ENCODE data around the gene KCTD16. TPM values are rescaled to one million over a fixed set of nuclear protein-coding genes. Genes with fewer than 3 reads are reported as not detected.
A peak's percentile ranks its signal among the peaks of the same experiment; 100 is the strongest.

The KCTD16 gene
- total RNA-seq, 1 donor, result 3.0 TPM

- no peak for DNase-seq (ENCODE audit: low read depth)
- no peak for TF ChIP-seq CTCF (IDR thresholded peaks at IDR 0.05; ENCODE audit: insufficient read depth, low read depth, low read length)
Measured at GRCh38 chr5:144367991-144368390, 197.3 kb downstream of the KCTD16 start.

GRCh38 chr5:144368556-144368955, 197.9 kb downstream of the KCTD16 start:
- peak; percentile 4 for DNase-seq (ENCODE audit: low read depth)
- TF ChIP-seq CTCF (IDR thresholded peaks at IDR 0.05; ENCODE audit: insufficient read depth, low read depth, low read length), result no peak
- no peak overlapping the region for H3K4me3 ChIP-seq (ENCODE audit: low read depth, low read length)

More at GRCh38 chr5:144367991-144368390, 197.3 kb downstream of the KCTD16 start:
- no peak overlapping the region for H3K4me3 ChIP-seq (ENCODE audit: low read depth, low read length)

- no peak overlapping the region for H3K4me3 ChIP-seq (ENCODE audit: low read depth, low read length)
- no peak for DNase-seq (ENCODE audit: low read depth)
- TF ChIP-seq CTCF (IDR thresholded peaks at IDR 0.05; ENCODE audit: insufficient read depth, low read depth, low read length), result no peak
Measured at GRCh38 chr5:144369006-144369405, 198.3 kb downstream of the KCTD16 start.

- TF ChIP-seq CTCF (IDR thresholded peaks at IDR 0.05; ENCODE audit: insufficient read depth, low read depth, low read length), result no peak
- DNase-seq (ENCODE audit: low read depth), result no peak
- H3K4me3 ChIP-seq (ENCODE audit: low read depth, low read length), result no peak overlapping the region
Measured at GRCh38 chr5:144370273-144370672, 199.6 kb downstream of the KCTD16 start.

- TF ChIP-seq CTCF (IDR thresholded peaks at IDR 0.05; ENCODE audit: insufficient read depth, low read depth, low read length), result no peak
- no peak overlapping the region for H3K4me3 ChIP-seq (ENCODE audit: low read depth, low read length)
- no peak for DNase-seq (ENCODE audit: low read depth)
Measured at GRCh38 chr5:144374637-144375036, 204.0 kb downstream of the KCTD16 start.

- TF ChIP-seq CTCF (IDR thresholded peaks at IDR 0.05; ENCODE audit: insufficient read depth, low read depth, low read length), result no peak
- no peak overlapping the region for H3K4me3 ChIP-seq (ENCODE audit: low read depth, low read length)
- DNase-seq (ENCODE audit: low read depth), result no peak
Measured at GRCh38 chr5:144377207-144377606, 206.5 kb downstream of the KCTD16 start.

- H3K4me3 ChIP-seq (ENCODE audit: low read depth, low read length), result no peak overlapping the region
- TF ChIP-seq CTCF (IDR thresholded peaks at IDR 0.05; ENCODE audit: insufficient read depth, low read depth, low read length), result no peak
- no peak for DNase-seq (ENCODE audit: low read depth)
Measured at GRCh38 chr5:144378681-144379080, 208.0 kb downstream of the KCTD16 start.
